PC-3 (cell line): ENCODE measurements around the gene CNTNAP2.

ENCODE experiments used
- CTCF ChIP-seq: fragments of 300-600 bp; sonication (generic); conservative IDR thresholded peaks from 2 replicates; pipeline ENCODE4 v1.5.1; 2017; ENCODE audit warnings: antibody characterized with exemption, low read depth, mild to moderate bottlenecking, low read length
- EZH2 ChIP-seq: fragments of 300-600 bp; sonication (generic); IDR thresholded peaks from one replicate; pipeline ENCODE4 v1.6.1; 2017; ENCODE audit warnings: antibody characterized with exemption, mild to moderate bottlenecking, low read length; ENCODE audit not compliant: unreplicated experiment
- EZH2phosphoT487 ChIP-seq: fragments of 300-600 bp; sonication (generic); IDR thresholded peaks from 2 replicates; pipeline ENCODE4 v1.6.1; 2018; ENCODE audit warnings: mild to moderate bottlenecking, antibody characterized with exemption, low read length, borderline replicate concordance

DNA sequence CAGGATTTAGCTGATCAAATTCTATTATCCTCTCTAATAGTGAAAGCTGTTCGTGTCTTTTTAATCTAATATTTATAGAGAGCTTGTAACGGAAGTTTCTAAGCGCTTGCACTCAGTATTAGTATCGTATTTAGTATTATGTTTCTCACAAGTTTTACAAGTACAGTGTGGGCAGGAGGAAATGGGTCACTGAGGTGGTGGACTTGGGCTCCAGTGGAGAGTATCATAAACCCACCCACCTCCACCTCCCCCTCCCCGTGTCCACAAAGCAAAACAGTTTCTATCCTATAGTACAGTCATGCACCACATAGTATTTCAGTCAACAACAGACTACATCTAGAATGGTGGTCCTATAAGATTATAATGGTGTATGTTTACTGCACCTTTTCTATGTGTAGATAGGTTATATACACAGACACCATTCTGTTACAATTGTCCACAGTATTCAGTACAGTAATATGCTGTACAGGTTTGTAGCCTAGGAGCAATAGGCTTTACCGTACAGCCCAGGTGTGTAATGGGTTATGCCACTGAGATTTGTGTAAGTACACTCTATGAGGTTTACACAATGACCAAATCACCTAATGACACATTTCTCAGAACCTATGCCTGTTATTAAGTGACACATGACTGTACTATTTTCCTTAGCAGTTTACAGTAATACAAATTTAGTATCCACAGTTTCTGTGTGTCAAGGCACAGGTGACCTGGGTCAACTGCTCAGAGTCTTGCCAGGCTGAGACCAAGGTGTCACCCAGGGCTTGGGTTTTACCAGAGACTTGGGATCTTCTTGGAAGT is 1452.7 kb downstream of the CNTNAP2 start:
- TF ChIP-seq EZH2, result no peak
- TF ChIP-seq CTCF, result no peak
- no peak for TF ChIP-seq EZH2phosphoT487
